Neural cell (in vitro differentiated cells): ENCODE results near the gene PPM1H. TPM values are rescaled to one million over a fixed set of nuclear protein-coding genes. Genes with fewer than 3 reads are reported as not detected.

Experiments
- H2AFZ ChIP-seq: fragments of 200-600, 300-800 bp; sonication (generic), shearing (Covaris generic); 2 replicates; pipeline ENCODE4 v1.6.0; 2014; ENCODE audit warnings: low read depth, mild to moderate bottlenecking, antibody characterized with exemption, low read length, moderate library complexity
- H3F3A ChIP-seq: fragments of 200-600 bp; shearing (Covaris generic); 2 replicates; pipeline ENCODE4 v1.6.1; 2016; ENCODE audit warnings: mild to moderate bottlenecking, moderate library complexity, mixed read lengths, antibody characterized with exemption, low read length; ENCODE audit not compliant: insufficient read depth, poor library complexity, severe bottlenecking
- H3K27ac ChIP-seq: fragments of 200-600, 300-800 bp; sonication (generic), shearing (Covaris generic); 2 replicates; pipeline ENCODE4 v1.5.1; 2014; ENCODE audit warnings: mild to moderate bottlenecking, low read length, moderate library complexity
- H3K27me3 ChIP-seq: fragments of 300-800, 200-600 bp; sonication (generic), shearing (Covaris generic); 2 replicates; pipeline ENCODE4 v1.6.0; 2014; ENCODE audit warnings: mild to moderate bottlenecking, low read depth, low read length, moderate library complexity; ENCODE audit not compliant: insufficient read depth
- H3K36me3 ChIP-seq: fragments of 300-800, 200-600 bp; sonication (generic), shearing (Covaris generic); 2 replicates; pipeline ENCODE4 v1.5.1; 2014; ENCODE audit warnings: mild to moderate bottlenecking, antibody characterized with exemption, low read length, moderate library complexity; ENCODE audit not compliant: insufficient read depth
- H3K4me2 ChIP-seq: fragments of 300-800, 200-600 bp; sonication (generic), shearing (Covaris generic); 2 replicates; pipeline ENCODE4 v1.6.0; 2014; ENCODE audit warnings: mild to moderate bottlenecking, low read length
- H3K4me3 ChIP-seq: fragments of 300-800, 200-600 bp; sonication (generic), shearing (Covaris generic); 2 replicates; pipeline ENCODE4 v1.5.1; 2014; ENCODE audit warnings: mild to moderate bottlenecking, low read length, moderate library complexity
- H3K79me2 ChIP-seq: fragments of 200-600 bp; shearing (Covaris generic); replicated peaks from 2 replicates; pipeline ENCODE4 v1.6.0; 2014; ENCODE audit warnings: mild to moderate bottlenecking, low read length, moderate library complexity; ENCODE audit not compliant: insufficient read depth
- H3K9ac ChIP-seq: fragments of 300-800, 200-600 bp; sonication (generic), shearing (Covaris generic); 2 replicates; pipeline ENCODE4 v1.6.1; 2016; ENCODE audit warnings: mild to moderate bottlenecking, low read length, mixed read lengths
- H3K9me2 ChIP-seq: fragments of 200-600 bp; shearing (Covaris generic); 2 replicates; pipeline ENCODE4 v1.6.1; 2016; ENCODE audit warnings: mild to moderate bottlenecking, low read length, mixed read lengths; ENCODE audit not compliant: insufficient read depth
- H3K9me3 ChIP-seq: fragments of 200-600, 300-800 bp; sonication (generic), shearing (Covaris generic); 2 replicates; pipeline ENCODE4 v1.6.1; 2016; ENCODE audit warnings: mild to moderate bottlenecking, mixed run types, low read length, moderate library complexity, mixed read lengths
- H4K20me1 ChIP-seq: fragments of 200-600 bp; shearing (Covaris generic); 2 replicates; pipeline ENCODE4 v1.6.1; 2016; ENCODE audit warnings: mild to moderate bottlenecking, mixed run types; ENCODE audit not compliant: insufficient read depth
- CTCF ChIP-seq: fragments of 450-650 bp; IDR thresholded peaks from 2 replicates; pipeline ENCODE4 v1.5.1; 2014; ENCODE audit warnings: antibody characterized with exemption, mild to moderate bottlenecking, moderate library complexity; ENCODE audit not compliant: poor library complexity, severe bottlenecking
- EP300 ChIP-seq: fragments of 450-650 bp; conservative IDR thresholded peaks from 2 replicates; pipeline ENCODE4 v1.6.1; 2014; ENCODE audit warnings: antibody characterized with exemption, mild to moderate bottlenecking, moderate library complexity; ENCODE audit not compliant: poor library complexity, severe bottlenecking
- EZH2 ChIP-seq: fragments of 200-600, 300-800 bp; shearing (Covaris generic), sonication (generic); IDR thresholded peaks from 2 replicates; pipeline ENCODE4 v1.6.1; 2014; ENCODE audit warnings: antibody characterized with exemption, low read length, borderline replicate concordance, mild to moderate bottlenecking; ENCODE audit not compliant: insufficient read depth, poor library complexity, severe bottlenecking
- MXI1 ChIP-seq: fragments of 450-650 bp; conservative IDR thresholded peaks from 2 replicates; pipeline ENCODE4 v1.6.1; 2014; ENCODE audit warnings: antibody characterized with exemption, mild to moderate bottlenecking; ENCODE audit not compliant: poor library complexity, severe bottlenecking
- POLR2AphosphoS5 ChIP-seq: IDR thresholded peaks from 2 replicates; pipeline ENCODE4 v1.6.1; 2012
- RAD21 ChIP-seq: fragments of 450-650 bp; conservative IDR thresholded peaks from 2 replicates; pipeline ENCODE4 v1.6.1; 2014; ENCODE audit warnings: antibody characterized with exemption, mild to moderate bottlenecking, moderate library complexity
- REST ChIP-seq: IDR thresholded peaks from 2 replicates; pipeline ENCODE4 v1.6.1; 2012; ENCODE audit warnings: borderline replicate concordance
- SMC3 ChIP-seq: fragments of 450-650 bp; conservative IDR thresholded peaks from 2 replicates; pipeline ENCODE4 v1.6.1; 2014; ENCODE audit warnings: antibody characterized with exemption, mild to moderate bottlenecking, moderate library complexity; ENCODE audit not compliant: poor library complexity
- TAF1 ChIP-seq: IDR thresholded peaks from 2 replicates; pipeline ENCODE4 v1.6.1; 2012; ENCODE audit warnings: low read depth
- polyA plus RNA-seq: library from polyadenylated mRNA; depleted of rRNA; stranded (reverse); fragments of >200 nt; gene quantifications from 2 replicates; pipeline ENCODE4 v1.2.3, GENCODE V29; 2014

The PPM1H gene
- polyA plus RNA-seq, 1 donor from 2014 or later, result 3.9 TPM

- Histone ChIP-seq H3K79me2 (peaks cover 12% of the 10 kb centered on the region), H3K4me3 (no peak overlapping the region)
Observed at GRCh38 chr12:62599854-62600437, 335.0 kb downstream of the PPM1H start.

GRCh38 chr12:62598846-62599245 lies 336.1 kb downstream of the PPM1H start:
- H3K79me2 ChIP-seq, result peaks cover under 1% of the 10 kb centered on the region
- H3K9ac ChIP-seq, result no peak overlapping the region
- H3K9me3 ChIP-seq, result no peaks in the 10 kb centered on the region
- H3K9me2 ChIP-seq, result no peaks in the 10 kb centered on the region
- TF ChIP-seq RAD21 (no peak), EZH2 (no peak), TAF1 (no peak), REST (no peak), POLR2AphosphoS5 (no peak), EP300 (no peak), CTCF (no peak)
- H2AFZ ChIP-seq, result no peak overlapping the region
- no peak overlapping the region for H3K4me3 ChIP-seq
- no peaks in the 10 kb centered on the region for H3K36me3 ChIP-seq
- H4K20me1 ChIP-seq, result no peaks in the 10 kb centered on the region
- no peak overlapping the region for H3K27ac ChIP-seq
- H3F3A ChIP-seq, result no peaks in the 10 kb centered on the region
- H3K4me2 ChIP-seq, result no peak overlapping the region
- H3K27me3 ChIP-seq, result no peaks in the 10 kb centered on the region

More at GRCh38 chr12:62599854-62600437, 335.0 kb downstream of the PPM1H start:
- Histone ChIP-seq H3K9ac (no peak overlapping the region), H3K27me3 (no peaks in the 10 kb centered on the region), H3K9me3 (no peaks in the 10 kb centered on the region), H3K36me3 (no peaks in the 10 kb centered on the region), H3K27ac (no peak overlapping the region), H3K9me2 (no peaks in the 10 kb centered on the region), H3K4me2 (no peak overlapping the region), H2AFZ (no peak overlapping the region), H3F3A (no peaks in the 10 kb centered on the region), H4K20me1 (no peaks in the 10 kb centered on the region)
- TF ChIP-seq CTCF, result peak; percentile 27
- TF ChIP-seq RAD21, result no peak
- TF ChIP-seq SMC3, result no peak
- TF ChIP-seq EP300, result no peak
- TF ChIP-seq TAF1, result no peak
- TF ChIP-seq MXI1, result no peak
- TF ChIP-seq REST, result no peak
